ENCODE measurements around the gene CREB3L2. TPM values are rescaled to one million over a fixed set of nuclear protein-coding genes. Genes with fewer than 3 reads are reported as not detected.

CREB3L2 gene
- polyA plus RNA-seq, 3 donors, result 6.9 to 12.9 (median 11.9) TPM

DNA sequence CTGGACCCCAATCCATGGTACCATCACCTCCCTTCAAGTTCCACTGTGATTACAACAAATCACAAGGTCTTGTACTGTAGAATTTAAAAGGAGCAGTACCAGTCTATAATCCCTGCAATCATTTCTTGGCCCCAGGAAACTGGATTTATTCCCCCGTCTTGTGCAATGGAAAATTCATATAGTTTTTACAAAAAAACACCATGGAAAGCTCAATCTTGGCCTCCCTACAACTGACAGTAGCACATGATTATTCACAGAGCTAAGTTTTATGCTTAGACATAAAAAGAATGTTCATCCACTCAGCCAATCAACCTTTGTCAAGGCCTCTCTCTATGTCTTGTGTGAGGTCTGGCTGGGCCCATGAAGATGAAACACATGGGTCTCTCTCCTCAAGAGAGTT is 165.3 kb downstream of the CREB3L2 start:
- Mint-ChIP-seq H3K36me3 (no peaks in the 10 kb centered on the region), H3K27me3 (ENCODE audit: low read depth in 3 of 3) (peaks cover 2 to 11% (median 5%) of the 10 kb centered on the region in 3 donors), H3K4me1 (no peaks in the 10 kb centered on the region), H3K27ac (no peak overlapping the region), H3K9me3 (peaks cover 8 to 22% (median 19%) of the 10 kb centered on the region in 7 donors), H3K4me3 (no peak overlapping the region)
- Histone ChIP-seq H3K9me3 (replicated peaks in 1 of 2; ENCODE audit: control insufficient read depth in 1 of 2, insufficient read depth in 1 of 2, low read length in 2 of 2) (peaks cover 22 to 24% of the 10 kb centered on the region in 2 donors), H3K27ac (ENCODE audit: low read depth in 1 of 2, low read length in 2 of 2) (no peak overlapping the region), H2AFZ (ENCODE audit: insufficient read depth, low read depth, low read length, poor library complexity, severe bottlenecking) (no peak overlapping the region), H3K4me2 (replicated peaks; ENCODE audit: extremely low read depth, low read length, poor library complexity, severe bottlenecking) (no peak overlapping the region), H3K27me3 (ENCODE audit: control insufficient read depth in 2 of 2, insufficient read depth in 2 of 2, low read length in 2 of 2) (peaks cover 6 to 9% of the 10 kb centered on the region in 2 donors), H3K4me1 (ENCODE audit: control insufficient read depth in 1 of 2, insufficient read depth in 2 of 2, low read length in 2 of 2) (no peaks in the 10 kb centered on the region), H3K79me2 (ENCODE audit: insufficient read depth, low read length) (no peaks in the 10 kb centered on the region), H4K20me1 (ENCODE audit: insufficient read depth, low read length) (no peaks in the 10 kb centered on the region), H3K4me3 (replicated peaks in 1 of 3; ENCODE audit: low read depth in 2 of 3, low read length in 3 of 3) (no peak overlapping the region), H3K36me3 (replicated peaks in 1 of 2; ENCODE audit: control insufficient read depth in 1 of 2, insufficient read depth in 2 of 2, low read length in 2 of 2) (no peaks in the 10 kb centered on the region), H3K9ac (ENCODE audit: insufficient read depth, low read length, poor library complexity, severe bottlenecking) (no peak overlapping the region)
- TF ChIP-seq, protein P1, sequence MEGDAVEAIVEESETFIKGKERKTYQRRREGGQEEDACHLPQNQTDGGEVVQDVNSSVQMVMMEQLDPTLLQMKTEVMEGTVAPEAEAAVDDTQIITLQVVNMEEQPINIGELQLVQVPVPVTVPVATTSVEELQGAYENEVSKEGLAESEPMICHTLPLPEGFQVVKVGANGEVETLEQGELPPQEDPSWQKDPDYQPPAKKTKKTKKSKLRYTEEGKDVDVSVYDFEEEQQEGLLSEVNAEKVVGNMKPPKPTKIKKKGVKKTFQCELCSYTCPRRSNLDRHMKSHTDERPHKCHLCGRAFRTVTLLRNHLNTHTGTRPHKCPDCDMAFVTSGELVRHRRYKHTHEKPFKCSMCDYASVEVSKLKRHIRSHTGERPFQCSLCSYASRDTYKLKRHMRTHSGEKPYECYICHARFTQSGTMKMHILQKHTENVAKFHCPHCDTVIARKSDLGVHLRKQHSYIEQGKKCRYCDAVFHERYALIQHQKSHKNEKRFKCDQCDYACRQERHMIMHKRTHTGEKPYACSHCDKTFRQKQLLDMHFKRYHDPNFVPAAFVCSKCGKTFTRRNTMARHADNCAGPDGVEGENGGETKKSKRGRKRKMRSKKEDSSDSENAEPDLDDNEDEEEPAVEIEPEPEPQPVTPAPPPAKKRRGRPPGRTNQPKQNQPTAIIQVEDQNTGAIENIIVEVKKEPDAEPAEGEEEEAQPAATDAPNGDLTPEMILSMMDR (IDR thresholded peaks at IDR 0.05), result no peak
- DNase-seq, result no peak
- no CpG with 5 or more reads among the region's 1 CpG for WGBS (ENCODE audit: insufficient coverage)
- intact Hi-C loops (cut with micrococcal nuclease), result no loop called here

DNA sequence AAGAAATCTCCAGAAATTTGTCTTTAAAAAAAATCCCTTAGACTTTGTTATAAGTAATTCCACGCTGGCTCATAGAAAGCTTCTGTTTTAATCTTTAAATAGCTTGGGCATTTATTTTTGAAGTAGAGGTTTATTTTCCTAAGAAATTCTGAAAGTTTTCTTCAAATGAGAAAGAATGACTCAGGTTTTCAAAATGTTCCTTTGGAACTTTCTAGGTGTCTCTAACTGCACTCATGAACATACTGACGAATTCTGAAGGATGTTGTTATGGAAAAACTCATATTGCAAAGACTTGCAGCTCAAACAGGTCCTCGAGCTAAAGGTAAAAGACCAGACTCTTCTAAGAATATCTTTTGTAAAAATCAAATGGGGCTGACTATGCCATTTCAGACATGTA is 165.8 kb downstream of the CREB3L2 start:
- no peak overlapping the region for H2AFZ ChIP-seq (ENCODE audit: insufficient read depth, low read depth, low read length, poor library complexity, severe bottlenecking)
- Mint-ChIP-seq H3K27me3 (ENCODE audit: low read depth in 3 of 3) (peaks cover 0 to 10% (median 4%) of the 10 kb centered on the region in 3 donors), H3K4me1 (no peaks in the 10 kb centered on the region), H3K4me3 (no peak overlapping the region), H3K36me3 (no peaks in the 10 kb centered on the region), H3K9me3 (peaks cover 8 to 23% (median 22%) of the 10 kb centered on the region in 7 donors), H3K27ac (no peak overlapping the region)
- DNase-seq, result no peak
- no peaks in the 10 kb centered on the region for H3K79me2 ChIP-seq (ENCODE audit: insufficient read depth, low read length)
- peaks cover 4 to 7% of the 10 kb centered on the region in 2 donors for H3K27me3 ChIP-seq (ENCODE audit: control insufficient read depth in 2 of 2, insufficient read depth in 2 of 2, low read length in 2 of 2)
- H3K4me1 ChIP-seq (ENCODE audit: control insufficient read depth in 1 of 2, insufficient read depth in 2 of 2, low read length in 2 of 2), result no peaks in the 10 kb centered on the region
- no peak overlapping the region for H3K4me3 ChIP-seq (replicated peaks in 1 of 3; ENCODE audit: low read depth in 2 of 3, low read length in 3 of 3)
- H3K9ac ChIP-seq (ENCODE audit: insufficient read depth, low read length, poor library complexity, severe bottlenecking), result no peak overlapping the region
- H3K27ac ChIP-seq (ENCODE audit: low read depth in 1 of 2, low read length in 2 of 2), result no peak overlapping the region
- no peaks in the 10 kb centered on the region for H3K36me3 ChIP-seq (replicated peaks in 1 of 2; ENCODE audit: control insufficient read depth in 1 of 2, insufficient read depth in 2 of 2, low read length in 2 of 2)
- TF ChIP-seq, protein P1 (IDR thresholded peaks at IDR 0.05), result no peak
- intact Hi-C loops (cut with micrococcal nuclease), result no loop called here
- H4K20me1 ChIP-seq (ENCODE audit: insufficient read depth, low read length), result no peaks in the 10 kb centered on the region
- no CpG with 5 or more reads among the region's 3 CpGs for WGBS (ENCODE audit: insufficient coverage)
- peaks cover 24 to 27% of the 10 kb centered on the region in 2 donors for H3K9me3 ChIP-seq (replicated peaks in 1 of 2; ENCODE audit: control insufficient read depth in 1 of 2, insufficient read depth in 1 of 2, low read length in 2 of 2)
- H3K4me2 ChIP-seq (replicated peaks; ENCODE audit: extremely low read depth, low read length, poor library complexity, severe bottlenecking), result no peak overlapping the region

All from CD14-positive monocyte (primary cell).